B cell (primary cell): ENCODE measurements around the gene CREG1.

Experiments used
- EZH2 ChIP-seq: IDR thresholded peaks from 2 replicates; pipeline ENCODE4 v1.6.1; 2012; ENCODE audit warnings: borderline replicate concordance, low read depth, mild to moderate bottlenecking, moderate library complexity, low read length; ENCODE audit not compliant: insufficient read depth, poor library complexity, severe bottlenecking
- TF ChIP-seq, protein P1 (sequence below): fragments of 200-600 bp; IDR thresholded peaks from one replicate; pipeline ENCODE4 v1.8.0; 2022; ENCODE audit warnings: antibody characterized with exemption, mild to moderate bottlenecking

DNA sequence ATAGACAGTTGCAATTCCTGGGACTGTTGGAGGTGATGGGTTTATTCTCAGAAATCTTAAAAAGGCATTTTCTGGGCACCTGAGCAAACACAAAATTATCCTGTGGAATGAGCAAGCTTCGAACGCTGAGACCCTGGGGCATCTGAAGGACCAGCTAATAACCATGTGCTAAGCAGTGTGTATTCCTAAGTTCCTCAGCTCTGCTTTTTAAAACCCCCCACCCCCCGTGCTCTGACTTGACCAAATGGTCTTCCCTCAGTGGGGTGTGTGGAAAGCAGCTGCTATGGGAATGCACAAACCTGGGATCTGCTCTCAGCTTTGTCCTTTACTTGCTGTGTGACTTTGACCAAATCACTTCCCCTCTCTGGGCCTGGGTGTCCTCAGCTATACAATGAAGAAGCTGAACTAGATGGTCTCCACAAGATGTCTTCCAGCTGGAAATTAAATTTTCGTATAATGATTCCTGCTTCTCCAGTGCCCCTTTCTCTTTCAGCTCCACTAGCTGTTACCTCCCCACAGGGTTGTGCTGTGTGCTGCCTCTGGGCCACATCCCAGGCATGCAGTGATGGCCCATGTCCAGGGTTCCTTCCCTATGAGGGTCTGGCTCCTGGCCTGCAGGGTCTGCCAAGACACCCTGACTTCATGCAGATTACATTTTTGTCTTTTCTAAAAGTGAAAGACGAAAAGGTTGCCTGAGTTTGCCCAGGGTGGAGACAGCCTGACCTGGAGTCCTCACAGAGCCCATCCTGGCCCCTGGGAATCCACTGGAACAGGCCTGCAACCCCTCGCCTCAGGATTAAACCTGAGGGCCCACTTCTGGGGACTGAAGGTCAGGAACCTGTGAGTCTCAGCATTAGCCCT lies 20.4 kb downstream of the CREG1 start:
- TF ChIP-seq, protein P1, sequence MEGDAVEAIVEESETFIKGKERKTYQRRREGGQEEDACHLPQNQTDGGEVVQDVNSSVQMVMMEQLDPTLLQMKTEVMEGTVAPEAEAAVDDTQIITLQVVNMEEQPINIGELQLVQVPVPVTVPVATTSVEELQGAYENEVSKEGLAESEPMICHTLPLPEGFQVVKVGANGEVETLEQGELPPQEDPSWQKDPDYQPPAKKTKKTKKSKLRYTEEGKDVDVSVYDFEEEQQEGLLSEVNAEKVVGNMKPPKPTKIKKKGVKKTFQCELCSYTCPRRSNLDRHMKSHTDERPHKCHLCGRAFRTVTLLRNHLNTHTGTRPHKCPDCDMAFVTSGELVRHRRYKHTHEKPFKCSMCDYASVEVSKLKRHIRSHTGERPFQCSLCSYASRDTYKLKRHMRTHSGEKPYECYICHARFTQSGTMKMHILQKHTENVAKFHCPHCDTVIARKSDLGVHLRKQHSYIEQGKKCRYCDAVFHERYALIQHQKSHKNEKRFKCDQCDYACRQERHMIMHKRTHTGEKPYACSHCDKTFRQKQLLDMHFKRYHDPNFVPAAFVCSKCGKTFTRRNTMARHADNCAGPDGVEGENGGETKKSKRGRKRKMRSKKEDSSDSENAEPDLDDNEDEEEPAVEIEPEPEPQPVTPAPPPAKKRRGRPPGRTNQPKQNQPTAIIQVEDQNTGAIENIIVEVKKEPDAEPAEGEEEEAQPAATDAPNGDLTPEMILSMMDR, result no peak
- no peak for TF ChIP-seq EZH2
